IgD-negative memory B cell (primary cell): ENCODE data around the gene NR1H3. TPM values are rescaled to one million over a fixed set of nuclear protein-coding genes. Genes with fewer than 3 reads are reported as not detected.
"Not testable (repeated sequence)": the region's sequence is repeated elsewhere in the genome, so short reads cannot be mapped to it uniquely, and the experiment has no call there.

Source experiments
- H3K27ac Mint-ChIP-seq, 3 donors: one replicate each; pipeline ENCODE4 v1.8.0; 2020 to 2022; ENCODE audit warnings: mild to moderate bottlenecking in 3 of 3, mixed read lengths in 3 of 3, moderate library complexity in 1 of 3
- H3K27me3 Mint-ChIP-seq: one replicate; pipeline ENCODE4 v1.8.0; 2021; ENCODE audit warnings: mixed read lengths
- H3K36me3 Mint-ChIP-seq: one replicate; pipeline ENCODE4 v1.8.0; 2020; ENCODE audit warnings: mild to moderate bottlenecking, mixed read lengths
- H3K4me1 Mint-ChIP-seq, 3 donors: one replicate each; pipeline ENCODE4 v1.8.0; 2020 to 2022; ENCODE audit warnings: mixed read lengths in 3 of 3, mild to moderate bottlenecking in 1 of 3
- H3K4me3 Mint-ChIP-seq, 4 donors: one replicate each; pipeline ENCODE4 v1.8.0; 2020 to 2022; ENCODE audit warnings: mild to moderate bottlenecking in 4 of 4, mixed read lengths in 4 of 4, moderate library complexity in 3 of 4
- H3K9me3 Mint-ChIP-seq, 3 donors: one replicate each; pipeline ENCODE4 v1.8.0; 2020 to 2021; ENCODE audit warnings: mixed read lengths in 3 of 3, mild to moderate bottlenecking in 1 of 3
- polyA plus RNA-seq: library from polyadenylated mRNA; unstranded; fragments of 300-500 nt; fragmentation: Illumina TruSeq; gene quantifications from one replicate; pipeline ENCODE4 v1.2.3, GENCODE V29; 2021

The NR1H3 gene
- 9.4 TPM for polyA plus RNA-seq

- H3K9me3 Mint-ChIP-seq = no peaks in the 10 kb centered on the region
- no peaks in the 10 kb centered on the region for H3K27me3 Mint-ChIP-seq
- H3K36me3 Mint-ChIP-seq = no peaks in the 10 kb centered on the region
- no peak within 1 kb of the TSS for H3K4me3 Mint-ChIP-seq
- peaks cover 0 to 2% (median 0%) of the 10 kb centered on the region in 3 donors for H3K4me1 Mint-ChIP-seq
- no peak within 1 kb of the TSS for H3K27ac Mint-ChIP-seq
Measured at GRCh38 chr11:47257517-47258316, at the start of gene NR1H3. TSS of gene NR1H3 (plus strand) at chr11:47257996. CDS start at chr11:47259217, 1,221 bp downstream.

GRCh38 chr11:47208008-47208552, 49.7 kb upstream of the NR1H3 start:
- not testable (repeated sequence) for H3K9me3 Mint-ChIP-seq, H3K36me3 Mint-ChIP-seq, H3K4me3 Mint-ChIP-seq, H3K27ac Mint-ChIP-seq, H3K4me1 Mint-ChIP-seq, H3K27me3 Mint-ChIP-seq

GRCh38 chr11:47208628-47209027, 49.2 kb upstream of the NR1H3 start:
- Mint-ChIP-seq H3K4me3 (no peak overlapping the region), H3K36me3 (no peaks in the 10 kb centered on the region), H3K27me3 (no peaks in the 10 kb centered on the region), H3K27ac (peak overlapping the region in 1 of 3 donors; percentile 23), H3K4me1 (no peaks in the 10 kb centered on the region), H3K9me3 (no peaks in the 10 kb centered on the region)

- peak overlapping the region in 1 of 3 donors; percentile 35 for H3K27ac Mint-ChIP-seq
- H3K36me3 Mint-ChIP-seq = peaks cover 4% of the 10 kb centered on the region
- no peaks in the 10 kb centered on the region for H3K27me3 Mint-ChIP-seq
- H3K9me3 Mint-ChIP-seq = peaks cover 0 to 1% (median 0%) of the 10 kb centered on the region in 3 donors
- H3K4me1 Mint-ChIP-seq = peaks cover 11 to 23% (median 19%) of the 10 kb centered on the region in 3 donors
- H3K4me3 Mint-ChIP-seq = peak overlapping the region in 1 of 4 donors; percentile 98
Measured at GRCh38 chr11:47212938-47213337, 44.9 kb upstream of the NR1H3 start.

- H3K36me3 Mint-ChIP-seq = peaks cover 7% of the 10 kb centered on the region
- peak overlapping the region; percentile 97 to 98 (median 98) for H3K4me3 Mint-ChIP-seq
- H3K27me3 Mint-ChIP-seq = no peaks in the 10 kb centered on the region
- H3K4me1 Mint-ChIP-seq = peaks cover 16 to 30% (median 26%) of the 10 kb centered on the region in 3 donors
- H3K27ac Mint-ChIP-seq = peak overlapping the region; percentile 94 to 100 (median 95)
- H3K9me3 Mint-ChIP-seq = peaks cover 0 to 1% (median 0%) of the 10 kb centered on the region in 3 donors
Measured at GRCh38 chr11:47213950-47214565, 43.7 kb upstream of the NR1H3 start.

DNA sequence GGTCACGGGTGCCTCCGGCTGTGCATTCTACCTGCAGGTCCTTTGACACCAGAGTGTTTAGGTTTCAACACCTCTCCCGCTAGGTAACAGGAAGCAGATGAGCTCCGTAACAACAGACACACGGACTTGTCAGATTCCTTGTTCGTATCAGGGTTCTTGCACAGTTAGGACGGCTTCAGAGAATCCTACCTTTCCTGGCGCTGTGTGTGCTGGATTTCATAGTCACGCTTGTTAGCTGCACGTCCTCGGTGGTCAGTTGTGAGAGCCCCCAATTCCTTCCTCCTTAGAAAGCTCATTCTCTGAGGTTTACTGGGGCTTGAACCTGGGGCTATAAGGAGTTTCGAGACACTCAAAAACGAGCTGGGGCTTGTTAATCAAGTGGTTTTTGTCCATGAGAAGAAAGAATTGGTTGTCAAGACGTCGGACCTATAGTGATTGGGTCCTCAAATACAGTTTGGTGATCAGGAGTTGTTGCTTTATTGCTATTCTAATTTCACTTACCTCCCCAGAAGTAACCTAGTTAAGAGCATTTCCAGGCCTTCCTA, 42.4 kb upstream of the NR1H3 start:
- H3K4me1 Mint-ChIP-seq = peaks cover 16 to 33% (median 29%) of the 10 kb centered on the region in 3 donors
- H3K27me3 Mint-ChIP-seq = no peaks in the 10 kb centered on the region

DNA sequence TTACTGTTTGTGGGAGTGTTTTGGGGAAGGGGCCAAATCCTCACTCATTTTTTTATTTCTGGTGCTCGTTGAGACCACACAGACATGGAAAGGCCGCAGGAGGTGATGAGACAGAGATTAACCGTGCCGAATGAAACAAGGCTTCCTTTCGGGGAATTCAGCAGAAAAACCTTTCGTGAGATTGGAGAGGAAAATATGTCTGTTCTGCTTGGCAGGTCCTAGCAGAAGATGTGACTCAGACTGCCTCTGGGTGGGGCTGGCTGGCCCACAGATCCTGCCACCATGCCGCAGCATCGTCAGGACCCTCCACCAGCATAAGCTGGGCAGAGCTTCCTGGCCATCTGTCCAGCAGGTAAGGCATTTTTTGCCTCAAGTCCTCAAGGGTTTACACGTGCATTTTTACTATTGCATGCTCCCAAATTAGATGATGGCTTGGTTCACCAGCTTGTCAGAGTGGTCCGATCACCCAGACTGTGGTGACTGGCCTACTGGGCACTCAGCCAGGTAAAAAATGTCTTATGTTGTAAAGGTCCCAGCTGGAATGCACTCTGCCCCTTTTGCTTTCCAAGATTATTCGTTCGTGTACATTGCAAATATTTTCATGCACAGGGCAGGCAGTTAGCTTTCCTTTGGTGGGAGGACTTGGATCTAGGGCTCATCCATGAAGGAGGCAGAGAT, 41.5 kb upstream of the NR1H3 start:
- H3K4me1 Mint-ChIP-seq = peaks cover 16 to 35% (median 30%) of the 10 kb centered on the region in 3 donors
- H3K9me3 Mint-ChIP-seq = peaks cover 0 to 1% (median 0%) of the 10 kb centered on the region in 3 donors
- no peaks in the 10 kb centered on the region for H3K27me3 Mint-ChIP-seq
- peak overlapping the region; percentile 94 to 100 (median 95) for H3K27ac Mint-ChIP-seq
- peaks cover 7% of the 10 kb centered on the region for H3K36me3 Mint-ChIP-seq
- H3K4me3 Mint-ChIP-seq = peak overlapping the region; percentile 97 to 98 (median 98)

More for the DNA sequence above, 42.4 kb upstream of the NR1H3 start:
- peaks cover 0 to 1% (median 0%) of the 10 kb centered on the region in 3 donors for H3K9me3 Mint-ChIP-seq
- H3K27ac Mint-ChIP-seq = peak overlapping the region; percentile 94 to 100 (median 95)
- peak overlapping the region; percentile 97 to 98 (median 98) for H3K4me3 Mint-ChIP-seq
- H3K36me3 Mint-ChIP-seq = peaks cover 7% of the 10 kb centered on the region

- no peak overlapping the region for H3K4me3 Mint-ChIP-seq
- peaks cover 8% of the 10 kb centered on the region for H3K36me3 Mint-ChIP-seq
- peak overlapping the region in 1 of 3 donors; percentile 46 for H3K27ac Mint-ChIP-seq
- no peaks in the 10 kb centered on the region for H3K9me3 Mint-ChIP-seq
- peaks cover 15 to 29% (median 28%) of the 10 kb centered on the region in 3 donors for H3K4me1 Mint-ChIP-seq
- no peaks in the 10 kb centered on the region for H3K27me3 Mint-ChIP-seq
Measured at GRCh38 chr11:47220401-47220821, 37.4 kb upstream of the NR1H3 start.

- H3K4me1 Mint-ChIP-seq = peaks cover 9 to 20% (median 19%) of the 10 kb centered on the region in 3 donors
- no peak overlapping the region for H3K27ac Mint-ChIP-seq
- H3K36me3 Mint-ChIP-seq = peaks cover 13% of the 10 kb centered on the region
- no peaks in the 10 kb centered on the region for H3K27me3 Mint-ChIP-seq
- H3K9me3 Mint-ChIP-seq = no peaks in the 10 kb centered on the region
- H3K4me3 Mint-ChIP-seq = no peak overlapping the region
Measured at GRCh38 chr11:47222696-47223095, 35.1 kb upstream of the NR1H3 start.

DNA sequence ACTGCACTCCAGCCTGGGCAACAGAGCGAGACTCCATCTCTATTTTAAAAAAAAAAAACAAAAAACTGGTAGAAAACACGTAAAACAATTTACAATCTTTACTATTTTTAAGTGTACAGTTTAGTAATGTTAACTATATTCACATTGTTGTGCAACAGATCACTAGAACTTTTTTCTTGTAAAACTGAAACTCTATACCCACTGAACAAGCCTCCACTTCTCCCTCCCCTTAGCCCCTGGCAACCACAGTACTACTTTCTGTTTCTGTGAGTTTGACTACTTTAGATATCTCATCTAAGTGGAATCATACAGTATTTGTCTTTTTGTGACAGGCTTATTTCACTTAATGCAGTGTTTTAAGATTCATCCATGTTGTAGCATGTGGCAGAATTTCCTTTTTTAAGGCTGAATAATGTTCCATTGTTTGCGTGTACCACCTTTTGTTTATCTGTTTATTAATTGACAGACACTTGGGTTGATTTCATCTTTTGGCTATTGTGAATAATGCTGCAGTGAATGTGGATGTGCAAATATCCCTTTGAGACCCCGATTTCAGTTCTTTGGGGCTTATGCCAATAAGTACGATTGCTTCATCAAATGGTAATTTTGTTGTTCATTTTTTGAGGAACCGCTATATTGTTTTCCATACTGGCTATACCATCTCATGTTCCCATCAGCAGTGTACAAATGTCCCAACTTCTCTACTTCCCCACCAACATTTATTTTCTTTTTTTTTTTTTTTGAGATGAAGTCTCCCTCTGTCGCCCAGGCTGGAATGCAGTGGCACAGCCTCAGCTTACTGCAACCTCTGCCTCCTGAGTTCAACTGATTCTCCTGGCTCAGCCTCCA, 32.0 kb upstream of the NR1H3 start:
- peaks cover 17% of the 10 kb centered on the region for H3K36me3 Mint-ChIP-seq
- H3K27ac Mint-ChIP-seq = no peak overlapping the region
- peaks cover 6 to 8% (median 7%) of the 10 kb centered on the region in 3 donors for H3K4me1 Mint-ChIP-seq
- no peaks in the 10 kb centered on the region for H3K27me3 Mint-ChIP-seq
- no peaks in the 10 kb centered on the region for H3K9me3 Mint-ChIP-seq
- H3K4me3 Mint-ChIP-seq = no peak overlapping the region

DNA sequence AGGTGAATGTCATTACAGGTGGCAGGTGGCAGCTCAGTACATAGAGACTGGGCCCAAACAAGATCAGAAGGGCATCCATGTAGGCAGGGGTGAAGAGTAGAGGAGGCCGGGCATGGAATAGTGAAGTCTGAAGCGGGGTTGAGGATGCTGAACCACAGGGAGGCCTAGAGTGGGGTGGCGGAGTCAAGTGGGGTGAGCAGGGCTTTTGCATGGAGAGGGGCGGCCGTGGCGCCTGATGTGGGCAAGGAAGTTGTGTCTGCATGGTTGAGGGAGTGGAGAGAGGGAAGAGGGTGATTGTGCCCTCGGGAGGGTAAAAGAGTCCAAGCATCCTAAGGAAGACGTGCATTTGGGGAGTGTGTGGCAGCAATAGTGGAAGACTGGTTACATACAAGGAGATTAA, 28.6 kb upstream of the NR1H3 start:
- Mint-ChIP-seq H3K4me3 (no peak overlapping the region), H3K27me3 (no peaks in the 10 kb centered on the region), H3K36me3 (peaks cover 15% of the 10 kb centered on the region), H3K4me1 (peaks cover 6 to 8% (median 7%) of the 10 kb centered on the region in 3 donors), H3K27ac (peak overlapping the region in 1 of 3 donors; percentile 80), H3K9me3 (no peaks in the 10 kb centered on the region)

DNA sequence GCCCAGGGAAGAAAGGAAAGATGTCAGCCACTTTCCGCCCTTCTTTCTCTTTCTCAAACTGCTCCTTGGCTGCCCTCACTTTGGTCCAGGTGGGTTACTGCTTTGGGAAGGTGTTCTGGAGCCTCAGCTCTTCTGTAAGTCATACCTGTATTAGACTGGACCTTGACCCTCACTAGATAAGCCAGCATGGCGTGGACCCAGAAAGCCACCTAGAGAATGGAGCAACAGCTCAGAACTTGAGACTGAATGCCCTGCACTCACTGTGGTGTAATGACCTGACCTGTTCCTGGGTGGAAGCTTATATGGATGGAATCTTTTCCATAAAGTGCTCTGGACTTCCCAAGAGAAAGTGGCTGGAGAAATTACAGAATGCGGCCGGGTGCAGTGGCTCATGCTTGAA, 24.7 kb upstream of the NR1H3 start:
- H3K4me1 Mint-ChIP-seq = peaks cover 0 to 8% (median 1%) of the 10 kb centered on the region in 3 donors
- H3K9me3 Mint-ChIP-seq = no peaks in the 10 kb centered on the region
- H3K36me3 Mint-ChIP-seq = peaks cover 8% of the 10 kb centered on the region
- no peak overlapping the region for H3K27ac Mint-ChIP-seq
- H3K27me3 Mint-ChIP-seq = no peaks in the 10 kb centered on the region
- no peak overlapping the region for H3K4me3 Mint-ChIP-seq

DNA sequence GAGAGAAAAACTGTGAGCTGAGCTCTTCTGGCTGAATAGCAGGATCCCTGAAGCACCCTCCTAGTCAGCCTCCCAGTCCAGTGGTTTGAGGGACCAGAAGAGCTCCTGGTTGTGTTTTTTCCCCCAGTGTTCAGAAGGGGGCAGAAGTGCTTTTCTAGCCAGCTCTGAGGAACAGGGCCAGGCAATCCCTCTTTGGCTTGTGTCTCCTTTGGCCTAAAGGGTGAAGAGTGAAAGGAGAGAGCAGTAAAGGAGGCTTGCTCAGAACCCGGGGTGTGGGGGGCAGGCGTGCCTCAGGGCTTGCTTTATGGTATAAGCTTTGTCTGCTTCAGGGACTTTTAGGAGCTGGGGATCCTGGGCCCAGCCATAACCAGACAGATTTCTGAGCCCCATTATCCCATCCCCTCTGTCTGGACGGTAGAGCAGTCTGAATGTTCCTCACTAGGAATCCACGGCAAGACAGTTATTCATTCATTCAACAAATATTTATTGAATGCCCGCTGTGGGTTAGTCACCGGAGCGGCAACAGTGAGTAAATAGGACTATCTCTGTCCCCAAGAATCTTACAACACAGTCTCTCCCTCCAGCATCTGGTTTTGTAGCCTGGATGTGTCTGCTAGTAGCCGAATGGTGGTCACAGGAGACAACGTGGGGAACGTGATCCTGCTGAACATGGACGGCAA, 23.7 kb upstream of the NR1H3 start:
- H3K4me1 Mint-ChIP-seq = peaks cover 0 to 6% (median 1%) of the 10 kb centered on the region in 3 donors
- H3K36me3 Mint-ChIP-seq = peaks cover 4% of the 10 kb centered on the region
- H3K4me3 Mint-ChIP-seq = no peak overlapping the region
- no peak overlapping the region for H3K27ac Mint-ChIP-seq
- H3K9me3 Mint-ChIP-seq = no peaks in the 10 kb centered on the region
- H3K27me3 Mint-ChIP-seq = no peaks in the 10 kb centered on the region
